Right hindlimb (tissue), 1 donor: ENCODE results near the gene ABRACL.
"Not testable (repeated sequence)": the region's sequence is repeated elsewhere in the genome, so short reads cannot be mapped to it uniquely, and the experiment has no call there.

Source experiments
- DNase-seq: peaks from one replicate; pipeline ENCODE4 v3.0.0-alpha.2; 2018

The ABRACL gene

GRCh38 chr6:139028658-139029469 is at the start of gene ABRACL:
Gene ABRACL (plus strand): TSS chr6:139028745. CDS start chr6:139034161, 5,416 bp downstream.
- DNase-seq: peak; percentile 72

GRCh38 chr6:138979365-138979764 is 49.2 kb upstream of the ABRACL start:
- DNase-seq: no peak

- DNase-seq: no peak
Observed at GRCh38 chr6:138979813-138980668, 48.5 kb upstream of the ABRACL start.

- DNase-seq: no peak
Observed at GRCh38 chr6:138981416-138981815, 47.1 kb upstream of the ABRACL start.

- DNase-seq: no peak
Observed at GRCh38 chr6:138986578-138986977, 42.0 kb upstream of the ABRACL start.

- DNase-seq: no peak
Observed at GRCh38 chr6:138987080-138987642, 41.4 kb upstream of the ABRACL start.

- DNase-seq: peak; percentile 95
Observed at GRCh38 chr6:138987643-138988468, 40.7 kb upstream of the ABRACL start, which contains the start of gene REPS1. Gene REPS1 (minus strand): TSS chr6:138988253. CDS start chr6:138987682, 571 bp downstream.

- no peak for DNase-seq
Observed at GRCh38 chr6:138988469-138988834, 40.1 kb upstream of the ABRACL start.

- no peak for DNase-seq
Observed at GRCh38 chr6:138989098-138989983, 39.2 kb upstream of the ABRACL start.

GRCh38 chr6:138991206-138991605 is 37.3 kb upstream of the ABRACL start:
- no peak for DNase-seq

GRCh38 chr6:138992965-138993364 is 35.6 kb upstream of the ABRACL start:
- DNase-seq: not testable (repeated sequence)

GRCh38 chr6:138993410-138993809 is 35.1 kb upstream of the ABRACL start:
- not testable (repeated sequence) for DNase-seq

- no peak for DNase-seq
Observed at GRCh38 chr6:138996524-138996923, 32.0 kb upstream of the ABRACL start.

GRCh38 chr6:138997136-138997535 is 31.4 kb upstream of the ABRACL start:
- DNase-seq: no peak

- no peak for DNase-seq
Observed at GRCh38 chr6:138999949-139000725, 28.4 kb upstream of the ABRACL start.

- DNase-seq: no peak
Observed at GRCh38 chr6:139003751-139004150, 24.8 kb upstream of the ABRACL start.

GRCh38 chr6:139006477-139006876 is 22.1 kb upstream of the ABRACL start:
- DNase-seq: no peak

GRCh38 chr6:139007428-139007827 is 21.1 kb upstream of the ABRACL start:
- DNase-seq: no peak

- no peak for DNase-seq
Observed at GRCh38 chr6:139008117-139008516, 20.4 kb upstream of the ABRACL start.

GRCh38 chr6:139010674-139011073 is 17.9 kb upstream of the ABRACL start:
- DNase-seq: no peak

- no peak for DNase-seq
Observed at GRCh38 chr6:139011980-139012379, 16.6 kb upstream of the ABRACL start.
